ENCODE data around the gene KCTD12. TPM values are rescaled to one million over a fixed set of nuclear protein-coding genes. Genes with fewer than 3 reads are reported as not detected.

Gene KCTD12
- total RNA-seq, 1 donor from 2014 or later, result 154 TPM

DNA sequence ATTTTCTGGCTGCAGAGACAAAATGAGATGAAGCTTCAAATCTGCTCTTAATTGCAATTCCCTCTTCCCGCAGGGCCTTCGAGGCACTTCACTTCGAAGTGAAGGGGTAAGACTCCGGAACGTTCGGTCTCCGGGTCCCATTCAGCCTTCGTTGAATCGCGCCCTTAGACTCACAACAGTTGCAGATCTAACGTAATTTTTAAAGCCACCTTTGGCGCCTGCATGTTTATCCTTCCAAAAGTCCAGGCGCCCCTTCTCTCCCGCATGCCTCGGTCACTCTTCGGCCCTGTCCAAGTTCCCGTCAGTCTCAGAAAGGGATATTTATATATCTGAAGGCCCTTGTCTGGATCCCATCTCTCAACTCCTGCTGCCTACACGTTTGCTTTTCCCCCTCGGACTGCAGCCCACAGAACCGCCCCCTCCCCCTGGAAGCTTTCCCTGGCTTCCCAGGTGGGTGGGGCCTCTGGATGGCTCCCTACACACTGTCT, 915 bp upstream of the KCTD12 start:
- no peak for DNase-seq (ENCODE audit: extremely low spot score, unreplicated experiment)
- Mint-ChIP-seq H3K36me3 (peaks cover 11% of the 10 kb centered on the region), H3K4me3 (peak overlapping the region; percentile 92), H3K27me3 (peaks cover 57% of the 10 kb centered on the region), H3K4me1 (ENCODE audit: unreplicated experiment) (peaks cover 18% of the 10 kb centered on the region), H3K27ac (peak overlapping the region; percentile 63), H3K9me3 (no peaks in the 10 kb centered on the region)
- TF ChIP-seq, protein P1, sequence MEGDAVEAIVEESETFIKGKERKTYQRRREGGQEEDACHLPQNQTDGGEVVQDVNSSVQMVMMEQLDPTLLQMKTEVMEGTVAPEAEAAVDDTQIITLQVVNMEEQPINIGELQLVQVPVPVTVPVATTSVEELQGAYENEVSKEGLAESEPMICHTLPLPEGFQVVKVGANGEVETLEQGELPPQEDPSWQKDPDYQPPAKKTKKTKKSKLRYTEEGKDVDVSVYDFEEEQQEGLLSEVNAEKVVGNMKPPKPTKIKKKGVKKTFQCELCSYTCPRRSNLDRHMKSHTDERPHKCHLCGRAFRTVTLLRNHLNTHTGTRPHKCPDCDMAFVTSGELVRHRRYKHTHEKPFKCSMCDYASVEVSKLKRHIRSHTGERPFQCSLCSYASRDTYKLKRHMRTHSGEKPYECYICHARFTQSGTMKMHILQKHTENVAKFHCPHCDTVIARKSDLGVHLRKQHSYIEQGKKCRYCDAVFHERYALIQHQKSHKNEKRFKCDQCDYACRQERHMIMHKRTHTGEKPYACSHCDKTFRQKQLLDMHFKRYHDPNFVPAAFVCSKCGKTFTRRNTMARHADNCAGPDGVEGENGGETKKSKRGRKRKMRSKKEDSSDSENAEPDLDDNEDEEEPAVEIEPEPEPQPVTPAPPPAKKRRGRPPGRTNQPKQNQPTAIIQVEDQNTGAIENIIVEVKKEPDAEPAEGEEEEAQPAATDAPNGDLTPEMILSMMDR (conservative IDR thresholded peaks at IDR 0.05), result no peak

GRCh38 chr13:76886005-76886291, 257 bp downstream of the KCTD12 start:
- Mint-ChIP-seq H3K4me3 (peak overlapping the region; percentile 75), H3K9me3 (no peaks in the 10 kb centered on the region), H3K4me1 (ENCODE audit: unreplicated experiment) (peaks cover 18% of the 10 kb centered on the region), H3K36me3 (peaks cover 14% of the 10 kb centered on the region), H3K27me3 (peaks cover 53% of the 10 kb centered on the region), H3K27ac (no peak overlapping the region)
- no peak for DNase-seq (ENCODE audit: extremely low spot score, unreplicated experiment)
- TF ChIP-seq, protein P1 (conservative IDR thresholded peaks at IDR 0.05), result no peak

DNA sequence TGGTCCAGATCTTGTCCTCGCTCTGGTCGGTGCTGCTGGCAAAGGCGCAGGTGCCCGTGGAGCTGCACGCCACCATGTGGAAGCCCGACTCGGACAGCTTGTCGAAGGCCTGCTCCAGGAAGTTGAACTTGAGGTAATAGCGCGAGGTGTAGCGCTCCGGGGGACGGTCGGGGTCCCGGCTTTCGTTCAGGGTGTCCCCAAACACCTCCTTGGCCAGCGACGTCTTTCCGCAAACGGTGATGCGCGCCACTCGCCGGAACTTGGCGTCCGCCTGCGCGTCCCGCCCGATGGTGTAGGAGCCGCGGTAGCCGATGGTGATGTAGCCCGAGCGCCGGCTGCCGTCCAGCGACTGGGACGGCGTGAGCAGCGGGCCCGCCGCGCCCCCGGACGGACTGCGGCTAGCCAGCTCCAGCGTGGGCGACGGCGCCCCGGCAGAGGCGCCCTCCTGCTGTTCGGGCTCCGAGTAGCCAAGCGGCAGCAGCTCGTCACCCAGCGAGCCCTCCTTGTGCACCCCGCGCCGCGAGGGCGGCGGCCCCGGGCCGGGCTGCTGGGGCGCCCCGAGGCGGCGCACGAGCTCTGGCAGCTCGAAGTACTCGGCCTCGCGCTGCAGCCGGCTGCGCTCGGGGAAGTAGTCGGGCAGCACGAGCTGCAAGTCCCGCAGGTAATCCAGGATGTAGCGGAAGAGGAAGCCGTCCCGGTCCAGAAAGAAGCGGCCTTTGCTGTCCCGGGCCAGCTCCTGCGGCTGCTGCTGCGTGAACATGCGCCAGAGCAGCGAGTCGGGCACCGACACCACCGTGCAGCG, 801 bp downstream of the KCTD12 start:
- Mint-ChIP-seq H3K27ac (peak overlapping the region; percentile 81), H3K9me3 (no peaks in the 10 kb centered on the region), H3K27me3 (peaks cover 48% of the 10 kb centered on the region)

GRCh38 chr13:76884907-76885202, 1.4 kb downstream of the KCTD12 start:
- Mint-ChIP-seq H3K27ac (peak overlapping the region; percentile 81), H3K36me3 (peaks cover 14% of the 10 kb centered on the region), H3K9me3 (no peaks in the 10 kb centered on the region), H3K27me3 (peaks cover 42% of the 10 kb centered on the region), H3K4me1 (ENCODE audit: unreplicated experiment) (peaks cover 18% of the 10 kb centered on the region), H3K4me3 (peak overlapping the region; percentile 95)
- TF ChIP-seq, protein P1 (conservative IDR thresholded peaks at IDR 0.05), result no peak
- DNase-seq (ENCODE audit: extremely low spot score, unreplicated experiment), result no peak

More for the DNA sequence above, 801 bp downstream of the KCTD12 start:
- Mint-ChIP-seq H3K4me1 (ENCODE audit: unreplicated experiment) (peaks cover 18% of the 10 kb centered on the region), H3K36me3 (peaks cover 14% of the 10 kb centered on the region), H3K4me3 (peak overlapping the region; percentile 95)
- peak; percentile 79 for DNase-seq (ENCODE audit: extremely low spot score, unreplicated experiment)
- TF ChIP-seq, protein P1 (conservative IDR thresholded peaks at IDR 0.05), result no peak

GRCh38 chr13:76884186-76884906, 1.9 kb downstream of the KCTD12 start:
- Mint-ChIP-seq H3K27ac (peak overlapping the region; percentile 81), H3K36me3 (peaks cover 14% of the 10 kb centered on the region), H3K9me3 (no peaks in the 10 kb centered on the region), H3K27me3 (peaks cover 38% of the 10 kb centered on the region), H3K4me1 (ENCODE audit: unreplicated experiment) (peaks cover 19% of the 10 kb centered on the region), H3K4me3 (peak overlapping the region; percentile 95)
- TF ChIP-seq, protein P1 (conservative IDR thresholded peaks at IDR 0.05), result peak; percentile 56
- no peak for DNase-seq (ENCODE audit: extremely low spot score, unreplicated experiment)

All from type B pancreatic cell (in vitro differentiated cells).